GM21423 (cell line): ENCODE results near the gene PLA2G6.
"Not testable (repeated sequence)": the region's sequence is repeated elsewhere in the genome, so short reads cannot be mapped to it uniquely, and the experiment has no call there.

Experiments
- ATAC-seq: cut with Tn5 transposase; IDR thresholded peaks from one replicate; pipeline ENCODE4 v1.9.1; 2021; ENCODE audit warnings: mild to moderate bottlenecking, moderate library complexity; ENCODE audit not compliant: unreplicated experiment

Gene PLA2G6

DNA sequence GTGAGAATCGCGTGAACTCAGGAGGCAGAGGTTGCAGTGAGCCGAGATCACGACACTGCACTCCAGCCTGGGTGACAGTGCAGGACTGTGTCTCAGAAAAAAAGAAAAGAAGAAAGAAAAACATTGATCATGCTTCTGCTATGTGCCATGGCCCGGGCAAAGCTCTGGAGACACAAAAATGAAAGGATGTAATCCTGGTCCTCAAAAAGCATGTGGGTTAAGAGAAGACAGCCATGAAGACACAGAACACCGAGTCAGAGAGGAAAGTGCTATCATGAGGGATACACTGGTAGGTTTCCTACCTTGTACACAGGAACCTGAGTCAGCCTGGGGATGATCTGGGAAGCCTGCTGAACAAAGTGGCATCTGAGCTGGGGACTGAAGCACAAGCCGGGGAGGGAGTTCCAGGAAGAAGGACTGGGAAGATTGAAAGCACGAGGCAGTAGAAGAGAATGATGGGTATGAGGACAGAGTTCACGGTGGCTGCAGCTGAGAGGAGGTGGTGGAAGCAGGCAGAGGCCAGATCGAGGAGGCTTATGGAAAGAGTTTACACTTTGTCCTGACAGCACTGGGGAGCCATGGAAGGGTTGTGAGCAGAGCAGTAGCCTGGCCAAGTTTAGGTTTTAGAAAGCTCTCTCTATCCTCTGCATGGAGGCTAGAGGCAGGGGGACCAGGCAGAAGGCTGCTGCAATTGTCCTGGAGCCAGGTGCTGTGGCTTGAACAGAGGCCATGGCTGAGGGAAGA, 10.3 kb upstream of the PLA2G6 start:
- ATAC-seq = no peak

DNA sequence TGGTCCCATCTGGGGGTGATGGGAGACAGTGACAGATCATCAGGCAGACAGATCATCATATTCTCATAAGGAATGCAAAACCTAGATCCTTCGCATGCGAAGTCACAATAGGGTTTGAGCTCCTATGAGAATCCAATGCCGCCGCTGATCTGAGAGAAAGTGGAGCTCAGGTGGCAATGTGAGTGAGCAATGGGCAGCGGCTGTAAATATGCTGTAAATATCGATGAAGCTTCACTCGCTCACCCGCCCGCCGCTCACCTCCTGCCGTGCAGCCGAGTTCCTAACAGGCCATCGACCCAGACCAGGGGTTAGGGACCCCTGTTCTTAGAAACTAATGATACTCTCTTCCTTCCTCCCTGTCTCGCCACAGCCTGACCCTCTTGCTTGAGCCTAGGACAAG, 9.4 kb upstream of the PLA2G6 start:
- no peak for ATAC-seq

GRCh38 chr22:38190581-38190980, 9.0 kb upstream of the PLA2G6 start:
- ATAC-seq = no peak

DNA sequence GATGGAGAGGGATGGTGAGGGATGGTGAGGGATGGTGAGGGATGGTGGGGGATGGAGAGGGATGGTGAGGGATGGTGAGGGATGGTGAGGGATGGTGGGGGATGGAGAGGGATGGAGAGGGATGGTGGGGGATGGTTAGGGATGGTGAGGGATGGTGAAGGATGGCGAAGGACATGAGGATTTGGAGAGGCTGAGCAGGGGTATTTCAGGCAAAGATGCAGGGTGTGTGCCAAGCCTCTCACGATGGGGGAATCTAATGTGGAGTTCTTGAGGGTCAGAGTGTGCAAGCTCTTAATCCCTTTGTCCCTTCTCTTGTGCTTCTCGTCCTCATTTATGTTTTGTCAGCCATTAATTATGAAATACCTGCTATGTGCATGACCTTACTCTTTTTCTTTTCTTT, 7.5 kb upstream of the PLA2G6 start:
- no peak for ATAC-seq

GRCh38 chr22:38187413-38188212, 6.0 kb upstream of the PLA2G6 start:
- ATAC-seq = no peak

- ATAC-seq = no peak
These were observed 4.8 kb upstream of the PLA2G6 start for GRCh38 chr22:38186429-38186828.

DNA sequence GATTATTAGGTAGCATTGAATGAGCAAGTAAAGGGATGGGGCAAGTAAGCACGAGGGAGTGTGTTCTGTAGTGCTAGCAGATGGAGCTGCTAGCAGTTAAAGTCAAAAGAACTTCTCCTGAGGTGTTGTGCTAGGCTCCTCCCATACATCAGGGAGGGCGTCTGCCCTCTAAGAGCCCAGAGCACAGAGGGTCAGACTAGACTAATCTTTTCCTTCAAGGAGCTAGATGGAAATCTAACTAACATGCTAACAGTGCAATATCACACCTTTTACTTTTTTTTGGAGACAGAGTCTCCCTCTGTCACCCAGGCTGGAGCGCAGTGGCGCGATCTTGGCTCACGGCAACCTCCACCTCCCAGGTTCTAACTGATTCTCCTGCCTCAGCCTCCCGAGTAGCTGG, 3.2 kb upstream of the PLA2G6 start:
- ATAC-seq = no peak

DNA sequence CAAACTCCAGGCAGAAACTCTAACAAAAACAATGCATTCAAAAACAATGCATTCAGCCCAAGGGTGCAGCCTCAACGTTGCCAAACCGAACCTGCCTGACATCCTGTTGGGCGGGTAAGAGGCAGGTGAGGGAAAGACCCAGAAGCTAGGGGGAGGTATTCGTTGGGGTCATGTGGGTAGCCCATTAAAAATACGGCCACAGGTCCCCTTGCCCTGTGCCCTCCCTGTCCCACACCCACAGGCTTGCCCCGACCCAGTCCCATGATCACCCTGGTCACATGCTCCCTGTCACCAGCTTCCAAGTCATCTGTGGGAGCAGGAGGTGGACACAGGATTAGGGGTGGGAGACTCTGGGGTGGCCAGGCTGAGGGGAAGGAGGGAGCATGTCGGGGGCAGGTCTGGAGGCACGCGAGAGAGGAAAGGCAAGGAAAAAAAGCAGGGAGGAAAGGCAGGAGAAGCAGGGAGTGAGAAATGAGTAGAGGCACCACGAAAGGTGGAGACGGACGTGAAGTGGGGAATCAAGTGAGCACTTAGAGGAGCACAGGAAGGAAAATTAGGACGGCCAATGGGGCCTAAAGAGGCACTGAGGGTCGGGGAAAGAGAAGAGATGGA, 683 bp downstream of the PLA2G6 start:
- ATAC-seq = peak; percentile 29

- ATAC-seq = not testable (repeated sequence)
These were observed 3.1 kb downstream of the PLA2G6 start for GRCh38 chr22:38178605-38178937.

GRCh38 chr22:38177926-38178604, 3.6 kb downstream of the PLA2G6 start:
- no peak for ATAC-seq

DNA sequence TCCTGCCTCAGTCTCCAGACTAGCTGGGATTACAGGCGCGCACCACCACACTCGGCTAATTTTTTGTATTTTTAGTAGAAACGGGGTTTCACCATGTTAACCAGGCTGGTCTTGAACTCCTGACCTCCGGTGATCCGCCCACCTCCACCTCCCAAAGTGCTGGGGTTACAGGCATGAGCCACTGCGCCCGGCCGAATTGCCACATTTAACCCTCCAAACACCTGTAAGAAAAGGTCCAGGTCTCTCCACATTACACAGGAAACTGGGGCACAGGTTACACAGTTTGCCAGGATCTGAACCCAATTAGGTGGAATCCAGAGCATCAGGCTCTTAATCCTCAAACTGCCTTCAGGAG, 4.1 kb downstream of the PLA2G6 start:
- ATAC-seq = not testable (repeated sequence)

GRCh38 chr22:38177044-38177443, 4.6 kb downstream of the PLA2G6 start:
- no peak for ATAC-seq

- ATAC-seq = no peak
These were observed 5.4 kb downstream of the PLA2G6 start for GRCh38 chr22:38176170-38176741.

DNA sequence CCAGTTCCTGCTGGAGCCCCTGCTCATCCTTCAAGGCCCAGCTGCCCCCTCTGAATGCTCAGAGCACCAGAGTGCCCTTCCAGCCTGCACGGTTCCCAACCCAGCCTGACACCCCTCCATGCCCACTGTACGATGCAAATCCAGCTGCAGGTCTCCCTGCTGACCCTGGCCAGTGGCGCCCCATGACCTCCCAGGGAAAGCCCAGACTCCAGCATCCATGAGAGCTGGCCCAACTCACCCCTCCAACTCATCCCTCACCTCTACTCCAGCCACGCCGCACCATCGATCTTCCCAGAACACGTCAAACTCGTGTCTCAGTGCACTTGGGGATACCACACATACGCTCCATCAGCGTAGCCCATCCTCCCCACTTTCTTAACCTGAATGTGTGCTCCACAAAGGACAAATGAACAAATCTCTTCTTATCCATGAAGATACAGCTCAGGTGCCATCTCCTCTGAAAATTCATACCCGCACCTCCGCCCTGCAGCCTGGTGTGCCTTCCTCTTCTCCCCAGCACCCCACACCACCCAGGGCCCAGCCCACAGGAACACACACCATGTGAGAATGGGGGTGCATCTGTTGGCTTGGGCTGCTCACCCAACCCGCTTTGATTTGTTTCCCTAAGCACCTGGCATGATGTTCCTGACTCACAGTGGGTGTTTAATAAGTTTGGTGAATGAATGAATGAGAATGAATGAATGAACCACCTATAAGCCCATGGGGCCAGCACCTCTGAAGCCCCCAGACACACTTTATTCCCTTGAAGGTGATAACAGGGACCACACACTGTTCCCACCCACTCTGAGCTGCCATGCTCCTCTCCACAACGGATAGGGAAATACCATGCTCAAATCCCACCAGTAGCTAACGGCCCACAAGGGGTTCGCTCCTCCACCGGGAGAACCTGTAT, 6.2 kb downstream of the PLA2G6 start:
- no peak for ATAC-seq

DNA sequence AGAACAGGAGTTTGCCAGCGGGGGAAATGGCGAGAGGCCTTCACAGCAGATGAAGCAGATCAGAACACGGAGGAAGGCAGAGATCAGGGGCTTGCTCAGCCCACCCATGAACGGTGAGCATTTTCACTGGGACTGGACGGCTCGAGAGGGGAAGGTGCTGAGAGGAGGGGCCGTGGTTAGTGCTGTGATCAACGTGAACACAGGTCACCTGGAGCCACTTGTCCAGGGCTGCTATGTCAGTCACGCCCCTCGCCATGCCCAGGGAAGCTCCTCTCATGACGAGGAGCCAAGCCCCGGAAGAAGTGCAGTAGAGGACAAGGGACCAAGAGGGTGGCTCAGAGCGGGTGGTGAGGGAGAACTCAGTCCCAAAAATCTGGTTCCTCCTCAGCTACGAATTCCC, 7.0 kb downstream of the PLA2G6 start:
- ATAC-seq = no peak

DNA sequence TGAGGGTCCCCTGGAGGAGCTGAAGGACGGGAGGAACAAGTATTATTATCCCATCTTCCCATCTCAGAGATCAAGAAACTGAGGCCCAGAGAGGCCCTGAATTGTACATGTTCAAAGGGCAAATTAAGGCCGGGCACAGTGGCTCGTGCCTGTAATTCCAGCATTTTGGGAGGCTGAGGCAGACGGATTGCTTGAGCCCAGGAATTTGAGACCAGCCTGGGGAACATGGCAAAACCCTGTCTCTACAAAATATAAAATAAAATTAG, 8.1 kb downstream of the PLA2G6 start:
- ATAC-seq = no peak

GRCh38 chr22:38172832-38173640, 8.6 kb downstream of the PLA2G6 start:
- no peak for ATAC-seq

- no peak for ATAC-seq
These were observed 9.5 kb downstream of the PLA2G6 start for GRCh38 chr22:38171927-38172831.

DNA sequence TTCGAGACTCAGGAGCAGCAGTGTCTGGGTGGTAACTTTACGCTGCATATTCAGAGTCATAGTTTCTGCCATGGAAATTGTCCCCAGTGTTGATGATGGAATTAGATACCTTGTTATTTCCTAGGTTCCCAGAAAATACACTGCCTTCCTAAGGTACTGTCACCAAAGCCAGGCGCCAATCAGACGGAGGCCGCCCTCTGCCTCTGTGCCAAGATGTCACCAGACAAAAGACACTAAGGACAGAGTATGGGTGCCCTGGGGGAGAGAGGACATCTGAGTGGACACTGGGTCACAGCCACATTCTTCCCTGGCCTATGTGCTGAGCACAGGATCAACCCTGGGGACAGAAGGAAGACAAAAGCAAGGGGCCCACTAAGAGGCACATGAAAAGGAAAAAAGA, 11.2 kb downstream of the PLA2G6 start:
- no peak for ATAC-seq
